ENCODE measurements around the gene TUBA4B.

Gene TUBA4B

GRCh38 chr2:219214141-219214540 lies 38.9 kb upstream of the TUBA4B start:
- no peaks in the 10 kb centered on the region for H3K27me3 Mint-ChIP-seq
- no peak overlapping the region for H3K27ac Mint-ChIP-seq
- peaks cover 46% of the 10 kb centered on the region for H3K4me1 Mint-ChIP-seq (ENCODE audit: low read depth)
- H3K9me3 Mint-ChIP-seq: no peaks in the 10 kb centered on the region
- peaks cover 46% of the 10 kb centered on the region for H3K36me3 Mint-ChIP-seq (ENCODE audit: low read depth)
- no peak overlapping the region for H3K4me3 Mint-ChIP-seq

- Mint-ChIP-seq H3K9me3 (no peaks in the 10 kb centered on the region), H3K4me3 (no peak overlapping the region), H3K4me1 (ENCODE audit: low read depth) (peaks cover 42% of the 10 kb centered on the region), H3K27me3 (no peaks in the 10 kb centered on the region), H3K36me3 (ENCODE audit: low read depth) (peaks cover 47% of the 10 kb centered on the region), H3K27ac (no peak overlapping the region)
These were observed 38.3 kb upstream of the TUBA4B start for GRCh38 chr2:219214786-219215185.

GRCh38 chr2:219215871-219216534 lies 37.0 kb upstream of the TUBA4B start:
- H3K27me3 Mint-ChIP-seq: no peaks in the 10 kb centered on the region
- no peak overlapping the region for H3K27ac Mint-ChIP-seq
- H3K4me1 Mint-ChIP-seq (ENCODE audit: low read depth): peaks cover 32% of the 10 kb centered on the region
- H3K9me3 Mint-ChIP-seq: no peaks in the 10 kb centered on the region
- peaks cover 39% of the 10 kb centered on the region for H3K36me3 Mint-ChIP-seq (ENCODE audit: low read depth)
- H3K4me3 Mint-ChIP-seq: no peak overlapping the region

GRCh38 chr2:219216535-219216915 lies 36.5 kb upstream of the TUBA4B start:
- Mint-ChIP-seq H3K27me3 (no peaks in the 10 kb centered on the region), H3K4me3 (peak overlapping the region; percentile 58), H3K36me3 (ENCODE audit: low read depth) (peaks cover 39% of the 10 kb centered on the region), H3K4me1 (ENCODE audit: low read depth) (peaks cover 27% of the 10 kb centered on the region), H3K27ac (peak overlapping the region; percentile 26), H3K9me3 (no peaks in the 10 kb centered on the region)

GRCh38 chr2:219218217-219218731 lies 34.8 kb upstream of the TUBA4B start:
- Mint-ChIP-seq H3K9me3 (no peaks in the 10 kb centered on the region), H3K4me1 (ENCODE audit: low read depth) (peaks cover 23% of the 10 kb centered on the region), H3K36me3 (ENCODE audit: low read depth) (peaks cover 36% of the 10 kb centered on the region), H3K4me3 (peak overlapping the region; percentile 85), H3K27me3 (no peaks in the 10 kb centered on the region), H3K27ac (peak overlapping the region; percentile 84)

- H3K4me3 Mint-ChIP-seq: peak within 1 kb of the TSS; percentile 85
- H3K27me3 Mint-ChIP-seq: no peaks in the 10 kb centered on the region
- H3K36me3 Mint-ChIP-seq (ENCODE audit: low read depth): peaks cover 39% of the 10 kb centered on the region
- H3K27ac Mint-ChIP-seq: peak within 1 kb of the TSS; percentile 84
- no peaks in the 10 kb centered on the region for H3K9me3 Mint-ChIP-seq
- H3K4me1 Mint-ChIP-seq (ENCODE audit: low read depth): peaks cover 23% of the 10 kb centered on the region
These were observed 34.0 kb upstream of the TUBA4B start, which contains the start of gene ABCB6 for GRCh38 chr2:219218732-219219701. TSS of gene ABCB6 (minus strand) at chr2:219218958. CDS start at chr2:219218673, 285 bp downstream.

GRCh38 chr2:219219784-219220532 lies 33.1 kb upstream of the TUBA4B start:
- Mint-ChIP-seq H3K9me3 (no peaks in the 10 kb centered on the region), H3K27ac (no peak overlapping the region), H3K36me3 (ENCODE audit: low read depth) (peaks cover 40% of the 10 kb centered on the region), H3K27me3 (no peaks in the 10 kb centered on the region), H3K4me3 (no peak overlapping the region), H3K4me1 (ENCODE audit: low read depth) (peaks cover 24% of the 10 kb centered on the region)

- peaks cover 46% of the 10 kb centered on the region for H3K36me3 Mint-ChIP-seq (ENCODE audit: low read depth)
These were observed 32.2 kb upstream of the TUBA4B start for GRCh38 chr2:219220652-219221402.

GRCh38 chr2:219221957-219222518 lies 31.0 kb upstream of the TUBA4B start:
- no peaks in the 10 kb centered on the region for H3K9me3 Mint-ChIP-seq
- no peaks in the 10 kb centered on the region for H3K27me3 Mint-ChIP-seq
- peaks cover 27% of the 10 kb centered on the region for H3K4me1 Mint-ChIP-seq (ENCODE audit: low read depth)
- H3K27ac Mint-ChIP-seq: no peak overlapping the region
- H3K4me3 Mint-ChIP-seq: no peak overlapping the region
- peaks cover 48% of the 10 kb centered on the region for H3K36me3 Mint-ChIP-seq (ENCODE audit: low read depth)

More at GRCh38 chr2:219220652-219221402, 32.2 kb upstream of the TUBA4B start:
- H3K4me1 Mint-ChIP-seq (ENCODE audit: low read depth): peaks cover 29% of the 10 kb centered on the region
- no peaks in the 10 kb centered on the region for H3K27me3 Mint-ChIP-seq
- H3K9me3 Mint-ChIP-seq: no peaks in the 10 kb centered on the region
- no peak overlapping the region for H3K27ac Mint-ChIP-seq
- no peak overlapping the region for H3K4me3 Mint-ChIP-seq

GRCh38 chr2:219223831-219224610 lies 29.0 kb upstream of the TUBA4B start:
- Mint-ChIP-seq H3K9me3 (no peaks in the 10 kb centered on the region), H3K27ac (no peak overlapping the region), H3K4me1 (ENCODE audit: low read depth) (peaks cover 29% of the 10 kb centered on the region), H3K36me3 (ENCODE audit: low read depth) (peaks cover 47% of the 10 kb centered on the region), H3K4me3 (no peak overlapping the region), H3K27me3 (no peaks in the 10 kb centered on the region)

- Mint-ChIP-seq H3K4me1 (ENCODE audit: low read depth) (peaks cover 32% of the 10 kb centered on the region), H3K9me3 (no peaks in the 10 kb centered on the region), H3K4me3 (no peak overlapping the region), H3K27me3 (no peaks in the 10 kb centered on the region), H3K36me3 (ENCODE audit: low read depth) (peaks cover 47% of the 10 kb centered on the region), H3K27ac (no peak overlapping the region)
These were observed 27.7 kb upstream of the TUBA4B start for GRCh38 chr2:219225350-219225749.

GRCh38 chr2:219228041-219228910 lies 24.8 kb upstream of the TUBA4B start:
- Mint-ChIP-seq H3K27me3 (no peaks in the 10 kb centered on the region), H3K36me3 (ENCODE audit: low read depth) (peaks cover 60% of the 10 kb centered on the region), H3K27ac (peak overlapping the region; percentile 74), H3K9me3 (no peaks in the 10 kb centered on the region), H3K4me3 (peak overlapping the region; percentile 100), H3K4me1 (ENCODE audit: low read depth) (peaks cover 58% of the 10 kb centered on the region)
